Measurements from ENCODE around the gene EIF2S1. TPM values are rescaled to one million over a fixed set of nuclear protein-coding genes. Genes with fewer than 3 reads are reported as not detected.
"Not testable (repeated sequence)": the region's sequence is repeated elsewhere in the genome, so short reads cannot be mapped to it uniquely, and the experiment has no call there.

Gene EIF2S1
- total and polyA plus RNA-seq, 4 donors: 79.9 to 98.5 (median 92.4) TPM

DNA sequence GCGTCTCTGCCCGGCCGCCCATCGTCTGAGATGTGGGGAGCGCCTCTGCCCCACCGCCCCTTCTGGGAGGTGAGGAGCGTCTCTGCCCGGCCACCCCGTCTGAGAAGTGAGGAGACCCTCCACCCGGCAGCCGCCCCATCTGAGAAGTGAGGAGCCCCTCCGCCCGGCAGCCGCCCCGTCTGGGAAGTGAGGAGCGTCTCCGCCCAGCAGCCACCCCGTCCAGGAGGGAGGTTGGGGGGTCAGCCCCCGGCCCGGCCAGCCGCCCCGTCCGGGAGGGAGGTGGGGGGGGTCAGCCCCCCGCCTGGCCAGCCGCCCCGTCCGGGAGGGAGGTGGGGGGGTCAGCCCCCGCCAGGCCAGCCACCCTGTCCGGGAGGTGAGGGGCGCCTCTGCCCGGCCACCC lies 18.9 kb upstream of the EIF2S1 start:
- peaks cover 43% of the 10 kb centered on the region for H3K36me3 ChIP-seq (ENCODE audit: control insufficient read depth, insufficient read depth, low read length)
- 96% methylated on average over 3 of the region's 31 CpGs for WGBS (ENCODE audit: insufficient coverage)
- H3K4me3 ChIP-seq (ENCODE audit: low read depth, low read length); H3K27ac ChIP-seq (ENCODE audit: low read depth, low read length); H3K9me3 ChIP-seq (ENCODE audit: control insufficient read depth, insufficient read depth, low read length); H3K4me1 ChIP-seq (ENCODE audit: control insufficient read depth, insufficient read depth, low read length); H3K27me3 ChIP-seq (ENCODE audit: control insufficient read depth, insufficient read depth, low read length); DNase-seq (ENCODE audit: low read depth in 4 of 6, low spot score in 6 of 6): not testable (repeated sequence)

DNA sequence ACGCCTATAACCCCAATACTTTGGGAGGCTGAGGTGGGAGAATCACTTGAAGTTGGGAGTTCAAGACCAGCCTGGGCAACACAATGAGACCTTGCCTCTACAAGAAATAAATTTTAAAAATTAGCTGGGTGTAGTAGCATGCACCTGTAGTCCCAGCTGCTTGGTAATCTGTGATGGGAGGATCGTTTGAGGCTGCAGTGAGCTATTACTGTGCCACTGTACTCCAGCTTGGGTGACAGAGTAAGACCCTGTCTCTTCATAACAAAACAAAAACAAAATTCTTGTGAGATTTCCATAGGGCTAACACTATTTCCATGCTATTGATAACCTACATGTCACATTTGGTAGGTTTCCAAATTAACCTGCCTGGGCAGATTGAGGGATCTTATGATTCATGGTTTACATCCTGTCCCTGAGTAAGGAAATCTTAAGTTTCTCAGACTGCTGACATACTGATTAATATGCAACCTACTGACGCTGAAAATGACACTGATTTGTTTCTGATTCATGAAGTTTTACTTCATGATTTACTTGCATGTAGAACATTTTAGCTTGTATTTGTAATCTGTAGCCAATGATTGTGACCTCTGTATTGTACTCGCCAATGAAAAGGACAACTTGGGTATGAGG lies 16.4 kb upstream of the EIF2S1 start:
- 100% methylated on average over 1 of the region's 4 CpGs for WGBS (ENCODE audit: insufficient coverage)
- H3K4me1 ChIP-seq (ENCODE audit: control insufficient read depth, insufficient read depth, low read length): no peaks in the 10 kb centered on the region
- H3K27me3 ChIP-seq (ENCODE audit: control insufficient read depth, insufficient read depth, low read length): no peaks in the 10 kb centered on the region
- DNase-seq (ENCODE audit: low read depth in 4 of 6, low spot score in 6 of 6): no peak
- H3K27ac ChIP-seq (ENCODE audit: low read depth, low read length): no peak overlapping the region
- peaks cover 62% of the 10 kb centered on the region for H3K36me3 ChIP-seq (ENCODE audit: control insufficient read depth, insufficient read depth, low read length)
- H3K9me3 ChIP-seq (ENCODE audit: control insufficient read depth, insufficient read depth, low read length): no peaks in the 10 kb centered on the region
- H3K4me3 ChIP-seq (ENCODE audit: low read depth, low read length): no peak overlapping the region

DNA sequence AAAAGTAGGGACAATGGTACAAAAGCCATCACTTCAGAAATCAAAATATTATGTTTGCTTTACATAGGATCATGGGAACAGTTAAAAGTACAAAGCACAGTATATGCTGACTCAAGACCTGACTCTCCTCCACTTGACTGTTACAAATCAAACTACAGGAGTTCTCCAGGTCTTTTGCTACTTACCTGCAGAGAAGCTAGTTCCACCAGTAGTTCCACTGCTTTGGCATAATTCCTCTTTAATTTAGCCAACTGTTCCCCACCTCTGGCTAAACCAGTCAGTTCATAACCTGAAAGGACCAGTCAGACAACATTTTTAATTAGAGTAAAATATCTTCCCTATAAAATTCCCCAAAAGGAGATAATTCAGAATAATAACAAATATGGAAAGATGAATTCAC lies 14.5 kb upstream of the EIF2S1 start:
- H3K27ac ChIP-seq (ENCODE audit: low read depth, low read length): no peak overlapping the region
- H3K9me3 ChIP-seq (ENCODE audit: control insufficient read depth, insufficient read depth, low read length): no peaks in the 10 kb centered on the region
- H3K27me3 ChIP-seq (ENCODE audit: control insufficient read depth, insufficient read depth, low read length): no peaks in the 10 kb centered on the region
- DNase-seq (ENCODE audit: low read depth in 4 of 6, low spot score in 6 of 6): no peak
- no peaks in the 10 kb centered on the region for H3K4me1 ChIP-seq (ENCODE audit: control insufficient read depth, insufficient read depth, low read length)
- peaks cover 58% of the 10 kb centered on the region for H3K36me3 ChIP-seq (ENCODE audit: control insufficient read depth, insufficient read depth, low read length)
- H3K4me3 ChIP-seq (ENCODE audit: low read depth, low read length): no peak overlapping the region

DNA sequence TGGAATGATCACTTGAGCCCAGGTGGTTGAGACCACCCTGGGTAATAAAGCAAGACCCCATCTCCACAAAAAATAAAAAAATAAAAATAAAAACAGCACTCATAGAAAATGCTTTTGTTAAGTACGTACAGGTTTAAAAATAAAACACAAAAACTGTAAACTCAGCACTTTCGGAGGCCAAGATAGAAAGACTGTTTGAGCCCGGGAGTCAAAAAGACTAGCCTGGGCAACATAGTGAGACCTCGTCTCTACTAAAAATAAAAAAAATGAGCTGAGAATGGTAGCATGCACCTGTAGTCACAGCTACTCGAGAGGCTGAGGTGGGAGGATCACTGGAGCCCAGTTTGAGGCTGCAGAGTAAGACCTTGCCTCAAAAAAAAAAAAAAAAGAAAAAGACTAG lies 8.1 kb upstream of the EIF2S1 start:
- DNase-seq (ENCODE audit: low read depth in 4 of 6, low spot score in 6 of 6): no peak
- H3K36me3 ChIP-seq (ENCODE audit: control insufficient read depth, insufficient read depth, low read length): peaks cover 37% of the 10 kb centered on the region

DNA sequence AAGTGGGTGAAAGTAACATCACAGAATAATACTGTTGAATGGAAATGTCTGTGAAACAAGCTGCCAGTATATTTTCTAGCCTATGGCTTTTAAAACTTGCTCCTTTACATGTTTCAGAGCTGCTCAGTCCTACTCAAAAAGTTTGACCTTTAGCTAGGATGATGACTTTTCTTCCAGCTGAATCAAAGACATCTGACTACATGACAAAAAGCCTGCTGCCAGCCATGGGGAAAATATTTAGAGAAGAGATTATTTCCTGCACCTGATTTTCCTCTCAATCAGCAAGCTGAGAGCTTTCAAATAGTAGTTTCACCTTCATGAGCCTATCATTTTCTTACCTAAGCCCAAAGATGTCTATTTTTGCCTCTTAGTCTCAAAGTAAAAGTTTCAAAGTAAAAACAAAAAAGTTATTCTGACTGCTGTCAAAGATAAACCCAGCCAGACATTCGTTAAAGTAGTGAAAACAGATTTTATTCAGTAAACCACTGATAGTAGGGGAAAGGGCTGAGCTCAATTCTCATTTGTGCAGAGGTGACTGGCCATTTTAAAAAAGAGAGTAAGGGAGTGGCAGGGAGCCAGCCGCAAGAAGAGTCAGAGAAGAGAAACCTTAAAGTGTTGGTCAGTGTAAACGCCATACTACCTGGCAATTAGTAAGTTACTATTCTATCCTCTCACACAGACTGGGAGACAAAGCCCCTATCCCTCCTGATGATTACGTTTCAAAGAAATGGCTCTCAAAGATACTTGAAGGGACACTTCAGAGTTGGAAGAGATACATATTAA lies 2.8 kb upstream of the EIF2S1 start:
- H3K36me3 ChIP-seq (ENCODE audit: control insufficient read depth, insufficient read depth, low read length): peaks cover 6% of the 10 kb centered on the region
- WGBS (ENCODE audit: insufficient coverage): 80% methylated on average over 1 of the region's 4 CpGs
- H3K27me3 ChIP-seq (ENCODE audit: control insufficient read depth, insufficient read depth, low read length): no peaks in the 10 kb centered on the region
- H3K27ac ChIP-seq (ENCODE audit: low read depth, low read length): no peak overlapping the region
- DNase-seq (ENCODE audit: low read depth in 4 of 6, low spot score in 6 of 6): no peak
- H3K9me3 ChIP-seq (ENCODE audit: control insufficient read depth, insufficient read depth, low read length): no peaks in the 10 kb centered on the region
- no peak overlapping the region for H3K4me3 ChIP-seq (ENCODE audit: low read depth, low read length)
- H3K4me1 ChIP-seq (ENCODE audit: control insufficient read depth, insufficient read depth, low read length): peaks cover 13% of the 10 kb centered on the region

More for the DNA sequence above, 8.1 kb upstream of the EIF2S1 start:
- H3K4me1 ChIP-seq (ENCODE audit: control insufficient read depth, insufficient read depth, low read length): no peaks in the 10 kb centered on the region
- H3K9me3 ChIP-seq (ENCODE audit: control insufficient read depth, insufficient read depth, low read length): no peaks in the 10 kb centered on the region
- no peak overlapping the region for H3K4me3 ChIP-seq (ENCODE audit: low read depth, low read length)
- no peak overlapping the region for H3K27ac ChIP-seq (ENCODE audit: low read depth, low read length)
- 93% methylated on average over 3 of the region's 5 CpGs for WGBS (ENCODE audit: insufficient coverage)
- H3K27me3 ChIP-seq (ENCODE audit: control insufficient read depth, insufficient read depth, low read length): no peaks in the 10 kb centered on the region

DNA sequence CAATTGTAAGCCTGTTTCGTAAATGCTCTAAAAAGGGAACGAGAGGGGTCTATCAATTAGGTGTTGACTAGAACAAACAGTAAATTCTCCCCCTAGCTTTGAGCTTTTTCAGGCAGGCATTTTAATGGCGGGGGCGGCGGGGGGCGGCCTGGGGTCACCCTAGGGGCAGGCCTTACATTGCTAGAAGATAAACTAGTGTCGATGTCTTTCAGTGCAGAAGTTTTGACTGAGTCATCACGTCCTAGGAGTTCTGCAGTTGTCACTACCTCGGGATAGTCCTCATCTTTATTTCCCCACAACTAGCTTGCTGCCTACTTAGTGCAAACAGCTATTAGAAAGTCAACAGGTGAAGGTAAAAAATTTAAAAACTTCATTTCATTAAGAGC lies 2.2 kb upstream of the EIF2S1 start:
- Histone ChIP-seq H3K4me1 (ENCODE audit: control insufficient read depth, insufficient read depth, low read length) (peaks cover 13% of the 10 kb centered on the region), H3K27ac (ENCODE audit: low read depth, low read length) (no peak overlapping the region), H3K27me3 (ENCODE audit: control insufficient read depth, insufficient read depth, low read length) (no peaks in the 10 kb centered on the region), H3K36me3 (ENCODE audit: control insufficient read depth, insufficient read depth, low read length) (peaks cover 6% of the 10 kb centered on the region), H3K9me3 (ENCODE audit: control insufficient read depth, insufficient read depth, low read length) (no peaks in the 10 kb centered on the region), H3K4me3 (ENCODE audit: low read depth, low read length) (no peak overlapping the region)
- 36% methylated on average over 4 of the region's 9 CpGs for WGBS (ENCODE audit: insufficient coverage)
- no peak for DNase-seq (ENCODE audit: low read depth in 4 of 6, low spot score in 6 of 6)

DNA sequence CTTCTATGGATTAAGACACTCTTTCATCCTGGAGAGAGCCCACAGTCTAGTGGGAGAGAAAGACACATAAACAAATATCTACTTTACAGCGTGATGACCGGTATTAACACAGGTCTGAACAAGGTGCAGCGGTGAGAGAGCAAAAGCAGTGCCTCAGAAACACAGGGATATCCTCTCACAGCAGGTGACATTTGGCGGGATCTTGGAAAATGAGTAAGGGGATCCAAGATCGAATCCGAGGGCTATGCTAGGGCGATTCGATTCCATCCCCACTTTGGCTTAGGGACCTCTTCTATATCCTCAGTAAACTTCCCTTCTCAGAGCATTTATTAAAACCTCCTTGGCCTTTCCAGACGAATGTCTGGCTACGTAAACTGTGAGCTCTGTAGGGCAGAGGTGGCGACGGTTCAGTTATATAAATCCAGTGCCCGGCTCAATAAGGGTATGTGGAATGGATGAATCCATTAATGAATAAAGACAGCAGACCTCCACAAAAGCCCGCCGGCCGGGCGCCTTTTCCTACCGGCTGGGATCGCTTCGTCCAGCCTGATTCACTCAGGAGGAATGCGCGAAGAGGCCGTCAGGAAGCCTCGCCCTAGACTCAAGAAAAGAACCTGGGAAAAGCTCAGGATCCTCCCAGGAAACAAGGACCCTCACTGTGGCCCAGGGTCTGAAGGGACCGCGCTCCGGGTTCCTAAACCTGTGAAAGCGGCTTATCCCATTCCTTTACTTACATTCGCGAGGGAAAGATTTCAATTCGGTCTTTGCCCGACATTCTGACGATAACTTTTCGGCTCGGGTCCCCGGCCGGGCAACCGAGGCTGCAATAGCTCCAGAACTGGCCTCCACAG lies 979 bp upstream of the EIF2S1 start:
- no peak for DNase-seq (ENCODE audit: low read depth in 4 of 6, low spot score in 6 of 6)
- 1% methylated on average over 31 of the region's 38 CpGs for WGBS (ENCODE audit: insufficient coverage)

DNA sequence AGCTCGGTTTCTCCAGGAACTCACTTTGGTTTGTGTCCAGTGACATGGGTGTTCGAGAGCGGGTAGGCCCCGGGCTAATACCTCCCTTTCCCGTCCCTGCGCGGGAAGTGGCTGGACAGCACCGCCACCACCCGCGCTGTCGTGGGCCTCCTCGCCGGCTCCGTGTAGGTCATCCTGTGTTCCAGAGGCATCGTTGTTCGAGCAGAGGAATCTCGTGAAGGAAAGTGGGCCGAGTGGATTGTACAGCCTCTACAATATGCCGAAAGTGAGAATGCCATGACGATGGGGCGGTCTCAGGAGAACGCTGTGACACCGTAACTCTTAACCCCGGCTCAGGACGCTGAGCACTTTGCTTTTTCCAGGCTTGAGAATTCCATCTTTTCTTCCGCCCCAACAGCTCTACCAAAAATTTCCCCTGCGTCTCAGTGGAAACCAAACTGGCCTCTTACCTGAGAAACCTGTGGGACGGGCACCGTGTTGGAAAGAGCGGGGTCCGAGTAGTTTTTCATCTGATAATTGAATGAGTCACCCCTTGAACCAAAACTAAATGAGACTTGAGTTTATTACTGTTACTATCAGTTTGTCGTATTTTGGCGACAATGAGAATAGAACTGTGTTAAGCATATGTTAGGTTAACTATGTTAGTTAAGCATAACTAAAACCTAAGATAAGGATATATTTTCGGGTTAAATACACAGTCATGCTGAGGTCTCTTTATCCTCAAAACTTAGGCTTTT lies 510 bp downstream of the EIF2S1 start:
- Histone ChIP-seq H3K36me3 (ENCODE audit: control insufficient read depth, insufficient read depth, low read length) (peaks cover 2% of the 10 kb centered on the region), H3K9me3 (ENCODE audit: control insufficient read depth, insufficient read depth, low read length) (no peaks in the 10 kb centered on the region), H3K4me3 (ENCODE audit: low read depth, low read length) (peak overlapping the region; percentile 82), H3K4me1 (ENCODE audit: control insufficient read depth, insufficient read depth, low read length) (peaks cover 13% of the 10 kb centered on the region), H3K27ac (ENCODE audit: low read depth, low read length) (peak overlapping the region; percentile 87), H3K27me3 (ENCODE audit: control insufficient read depth, insufficient read depth, low read length) (no peaks in the 10 kb centered on the region)
- under 1% methylated on average over 29 of the region's 34 CpGs for WGBS (ENCODE audit: insufficient coverage)
- DNase-seq (ENCODE audit: low read depth in 4 of 6, low spot score in 6 of 6): no peak

More for the DNA sequence above, 979 bp upstream of the EIF2S1 start:
- H3K9me3 ChIP-seq (ENCODE audit: control insufficient read depth, insufficient read depth, low read length): no peaks in the 10 kb centered on the region
- H3K4me3 ChIP-seq (ENCODE audit: low read depth, low read length): peak overlapping the region; percentile 82
- H3K27ac ChIP-seq (ENCODE audit: low read depth, low read length): peak overlapping the region; percentile 91
- peaks cover 2% of the 10 kb centered on the region for H3K36me3 ChIP-seq (ENCODE audit: control insufficient read depth, insufficient read depth, low read length)
- H3K27me3 ChIP-seq (ENCODE audit: control insufficient read depth, insufficient read depth, low read length): no peaks in the 10 kb centered on the region
- peaks cover 13% of the 10 kb centered on the region for H3K4me1 ChIP-seq (ENCODE audit: control insufficient read depth, insufficient read depth, low read length)

DNA sequence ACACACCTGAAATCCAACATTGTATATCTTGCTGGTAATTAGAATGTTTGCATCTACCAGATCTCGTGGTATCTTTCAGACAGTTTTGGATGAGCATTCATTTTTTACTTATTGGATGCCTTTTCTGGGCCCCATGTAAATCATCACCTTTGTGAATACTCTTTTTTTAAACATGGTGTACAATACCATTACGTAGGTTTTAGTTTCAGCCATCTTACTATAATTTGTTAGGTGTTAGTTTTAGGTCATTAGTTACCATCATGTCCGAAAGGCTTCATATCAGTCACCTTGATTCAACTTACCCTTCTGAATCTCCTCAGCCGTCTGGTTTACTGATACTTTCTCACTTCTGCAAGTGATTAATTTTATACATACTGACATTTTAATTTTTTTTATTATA lies 5.3 kb downstream of the EIF2S1 start:
- WGBS (ENCODE audit: insufficient coverage): no CpG with 5 or more reads among the region's 4 CpGs
- DNase-seq (ENCODE audit: low read depth in 4 of 6, low spot score in 6 of 6): no peak
- Histone ChIP-seq H3K27me3 (ENCODE audit: control insufficient read depth, insufficient read depth, low read length) (no peaks in the 10 kb centered on the region), H3K36me3 (ENCODE audit: control insufficient read depth, insufficient read depth, low read length) (peaks cover 21% of the 10 kb centered on the region), H3K9me3 (ENCODE audit: control insufficient read depth, insufficient read depth, low read length) (no peaks in the 10 kb centered on the region), H3K27ac (ENCODE audit: low read depth, low read length) (no peak overlapping the region), H3K4me1 (ENCODE audit: control insufficient read depth, insufficient read depth, low read length) (peaks cover 5% of the 10 kb centered on the region), H3K4me3 (ENCODE audit: low read depth, low read length) (no peak overlapping the region)
